COR-L47 (cell line): ENCODE results near the gene SPTBN2.

Experiments
- DNase-seq: peaks from one replicate; lab custom pipeline; 2025; lab: John Stamatoyannopoulos, UW

SPTBN2 gene

DNA sequence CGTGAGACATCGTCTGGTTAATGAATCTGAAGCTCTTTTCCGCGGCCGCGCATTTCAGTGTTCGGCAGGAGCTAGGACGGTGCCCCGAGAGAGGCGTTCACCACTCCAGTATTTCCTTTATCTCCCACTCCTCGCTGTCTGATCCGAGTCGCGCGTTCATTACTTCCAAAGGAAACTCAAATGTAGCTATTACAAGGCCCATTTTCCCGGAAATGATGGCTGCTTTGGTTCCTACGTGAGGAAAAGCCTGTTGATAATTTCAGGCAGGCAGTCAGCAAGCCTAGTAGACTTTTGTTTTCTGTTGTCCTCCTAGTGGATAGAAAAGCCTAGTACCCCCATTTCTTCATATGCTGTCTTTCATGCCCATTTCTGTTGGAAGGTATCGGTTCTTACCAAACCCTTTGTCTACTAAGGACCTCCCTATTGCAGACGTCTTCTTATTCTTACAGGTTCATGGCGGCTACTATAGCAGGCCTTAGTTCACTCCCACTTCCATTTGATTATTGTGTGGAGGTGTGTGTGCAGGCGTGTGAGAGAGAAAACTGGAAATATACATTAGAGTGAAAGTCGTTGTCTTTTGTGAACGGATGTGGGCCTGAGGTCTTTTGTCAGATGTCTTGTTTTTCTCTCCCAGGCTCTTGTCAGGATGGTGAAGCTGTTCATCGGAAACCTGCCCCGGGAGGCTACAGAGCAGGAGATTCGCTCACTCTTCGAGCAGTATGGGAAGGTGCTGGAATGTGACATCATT is 89.8 kb downstream of the SPTBN2 start:
- DNase-seq, result no peak

DNA sequence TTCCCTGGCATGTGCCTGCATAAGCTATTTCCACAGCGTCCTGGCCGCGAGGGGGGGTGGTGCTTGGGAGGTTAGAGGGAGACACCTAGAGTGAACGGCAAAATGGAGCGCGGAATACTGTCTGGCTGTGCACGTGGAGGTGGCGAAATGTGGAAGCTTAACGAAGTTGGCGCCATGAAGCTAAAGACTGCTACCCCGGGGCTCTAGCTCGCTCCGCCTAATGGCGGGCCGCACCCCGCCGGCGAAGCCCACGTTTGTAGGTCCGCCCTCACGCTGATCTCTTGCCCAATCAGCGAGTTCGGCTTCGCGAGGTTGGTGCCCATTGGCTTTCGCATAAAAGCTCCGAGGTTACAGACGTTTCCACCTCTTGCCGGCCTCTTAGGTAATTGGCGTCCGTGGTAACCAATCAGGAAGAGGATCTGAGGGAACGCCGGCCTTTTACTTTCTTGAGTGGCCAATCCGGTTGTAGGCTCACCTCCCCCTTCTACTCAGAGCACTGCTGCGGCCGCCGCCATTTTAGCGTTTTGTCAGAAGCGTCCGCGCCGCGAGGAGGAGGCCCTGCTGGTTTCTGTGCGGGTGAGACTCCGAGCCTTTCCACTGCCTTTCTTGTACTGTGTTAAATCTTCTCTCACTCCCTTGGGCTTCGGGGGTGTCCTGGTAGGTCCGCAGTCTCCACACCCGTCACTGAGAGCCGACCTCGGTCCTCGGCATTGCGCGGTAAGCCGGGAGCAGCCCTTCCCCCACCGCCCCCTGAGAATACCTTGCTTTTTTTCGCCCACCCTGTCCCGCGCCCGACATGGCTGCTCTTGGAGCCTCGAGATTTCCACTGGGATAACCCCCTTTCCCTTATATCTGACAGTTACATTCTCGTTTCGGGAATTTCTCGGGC is 90.6 kb downstream of the SPTBN2 start, which contains the start of gene RBM4:
RBM4 (plus strand) TSS at position 527 of the 889 bp plus-strand sequence. CDS start 1,009 bp downstream, outside the sequence.
- DNase-seq, result peak; percentile 100

DNA sequence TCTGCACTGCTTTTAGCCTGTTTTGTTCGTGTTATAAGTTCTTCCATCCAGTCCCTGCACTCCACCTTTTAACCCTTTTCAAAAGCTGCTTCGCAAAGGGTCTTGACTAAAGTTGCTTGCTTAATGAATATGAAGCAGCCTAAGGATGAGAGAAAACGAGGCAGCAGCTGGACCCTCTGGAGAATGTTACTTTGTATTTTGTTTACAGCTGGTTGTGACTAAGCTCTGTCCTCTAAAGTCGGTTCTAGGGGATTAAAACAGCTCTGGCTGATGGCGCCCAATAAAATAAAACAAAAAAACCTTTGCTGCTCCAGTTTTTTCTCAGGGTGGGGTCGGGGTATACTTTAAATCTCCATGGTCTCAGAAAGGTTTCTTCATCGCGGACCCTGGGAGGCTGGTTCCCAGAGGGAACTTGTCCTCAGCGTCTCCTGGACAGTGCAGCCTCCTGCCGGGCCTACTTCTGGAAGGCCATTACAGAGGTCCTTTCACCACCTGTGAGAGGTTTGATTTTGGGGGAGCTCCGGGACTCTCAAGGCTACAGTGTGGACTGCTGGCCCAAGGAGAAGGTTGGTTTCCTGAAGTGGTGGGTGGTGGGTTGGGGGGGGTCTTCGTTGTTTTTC is 91.3 kb downstream of the SPTBN2 start:
- no peak for DNase-seq

DNA sequence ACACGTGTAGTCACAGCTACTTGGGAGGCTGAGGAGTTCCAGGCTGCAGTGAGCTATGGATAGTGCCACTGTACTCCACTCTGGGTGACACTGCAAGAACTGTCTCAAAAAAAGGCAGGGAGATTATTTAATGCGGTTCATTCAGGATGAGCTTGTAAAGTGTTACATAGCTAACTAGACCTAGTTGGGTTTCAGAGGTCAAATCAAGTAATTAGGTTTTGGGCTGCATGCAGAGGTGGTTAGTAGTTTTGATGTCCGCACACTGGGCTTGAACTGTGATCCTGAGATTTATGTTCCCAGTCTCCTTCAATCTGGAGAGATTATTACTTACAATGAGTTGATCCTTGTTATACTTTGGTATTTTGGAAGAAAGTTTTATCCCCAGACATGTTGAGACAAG is 92.6 kb downstream of the SPTBN2 start:
- DNase-seq, result no peak
